Muscle layer of colon (tissue), 2 donors: Measurements from ENCODE around the gene PTPRJ.
"Not testable (repeated sequence)": the region's sequence is repeated elsewhere in the genome, so short reads cannot be mapped to it uniquely, and the experiment has no call there.

Experiments used
- H3K27ac ChIP-seq: one replicate; pipeline ENCODE4 v1.7.0; 2013; ENCODE audit warnings: low read depth, mild to moderate bottlenecking, low read length, moderate library complexity
- H3K27me3 ChIP-seq, 2 donors: one replicate each; pipeline ENCODE4 v1.7.0; 2013; ENCODE audit warnings: low read length in 2 of 2, mild to moderate bottlenecking in 2 of 2; ENCODE audit not compliant: insufficient read depth in 2 of 2, control insufficient read depth in 1 of 2
- H3K36me3 ChIP-seq: one replicate; pipeline ENCODE4 v1.7.0; 2013; ENCODE audit warnings: mild to moderate bottlenecking, low read length; ENCODE audit not compliant: insufficient read depth
- H3K4me1 ChIP-seq: one replicate; pipeline ENCODE4 v1.7.0; 2013; ENCODE audit warnings: mild to moderate bottlenecking, low read length; ENCODE audit not compliant: insufficient read depth
- H3K4me3 ChIP-seq, 2 donors: one replicate each; pipeline ENCODE4 v1.7.0; 2013; ENCODE audit warnings: low read length in 2 of 2, low read depth in 1 of 2, mild to moderate bottlenecking in 1 of 2, moderate library complexity in 1 of 2
- H3K9ac ChIP-seq: one replicate; pipeline ENCODE4 v1.7.0; 2013; ENCODE audit warnings: low read length
- H3K9me3 ChIP-seq: one replicate; pipeline ENCODE4 v1.7.0; 2013; ENCODE audit warnings: mild to moderate bottlenecking, low read length
- donor health status: abdominal sarcoma.
- donor health status: Adenocarcinoma of cecum.

The PTPRJ gene

GRCh38 chr11:47980088-47980906 lies at the start of gene PTPRJ:
Gene PTPRJ (plus strand): TSS chr11:47980559. CDS start chr11:47980913, 354 bp downstream.
- H3K4me1 ChIP-seq: peaks cover 8% of the 10 kb centered on the region

GRCh38 chr11:47932544-47932943 lies 47.8 kb upstream of the PTPRJ start:
- Histone ChIP-seq H3K27me3 (no peaks in the 10 kb centered on the region), H3K4me3 (no peak overlapping the region), H3K9ac (no peak overlapping the region), H3K36me3 (no peaks in the 10 kb centered on the region), H3K9me3 (no peaks in the 10 kb centered on the region), H3K4me1 (no peaks in the 10 kb centered on the region), H3K27ac (no peak overlapping the region)

More at GRCh38 chr11:47980088-47980906, at the start of gene PTPRJ:
- Histone ChIP-seq H3K27ac (peak within 1 kb of the TSS; percentile 45), H3K4me3 (peak within 1 kb of the TSS; percentile 47 to 50), H3K9ac (no peak within 1 kb of the TSS), H3K27me3 (no peaks in the 10 kb centered on the region), H3K36me3 (no peaks in the 10 kb centered on the region), H3K9me3 (no peaks in the 10 kb centered on the region)

GRCh38 chr11:47933797-47934196 lies 46.6 kb upstream of the PTPRJ start:
- H3K36me3 ChIP-seq, H3K4me1 ChIP-seq, H3K9me3 ChIP-seq, H3K4me3 ChIP-seq, H3K27ac ChIP-seq, H3K9ac ChIP-seq, H3K27me3 ChIP-seq: not testable (repeated sequence)

GRCh38 chr11:47938791-47939560 lies 41.4 kb upstream of the PTPRJ start:
- H3K27ac ChIP-seq: no peak overlapping the region
- H3K27me3 ChIP-seq: no peaks in the 10 kb centered on the region
- no peaks in the 10 kb centered on the region for H3K36me3 ChIP-seq
- no peaks in the 10 kb centered on the region for H3K4me1 ChIP-seq
- H3K9me3 ChIP-seq: no peaks in the 10 kb centered on the region
- no peak overlapping the region for H3K4me3 ChIP-seq
- no peak overlapping the region for H3K9ac ChIP-seq

GRCh38 chr11:47940904-47941649 lies 39.3 kb upstream of the PTPRJ start:
- no peaks in the 10 kb centered on the region for H3K36me3 ChIP-seq
- H3K4me1 ChIP-seq: no peaks in the 10 kb centered on the region
- H3K27ac ChIP-seq: no peak overlapping the region
- no peaks in the 10 kb centered on the region for H3K27me3 ChIP-seq
- H3K9ac ChIP-seq: no peak overlapping the region
- no peaks in the 10 kb centered on the region for H3K9me3 ChIP-seq
- no peak overlapping the region for H3K4me3 ChIP-seq

GRCh38 chr11:47941907-47942558 lies 38.3 kb upstream of the PTPRJ start:
- no peak overlapping the region for H3K4me3 ChIP-seq
- no peak overlapping the region for H3K9ac ChIP-seq
- no peak overlapping the region for H3K27ac ChIP-seq
- no peaks in the 10 kb centered on the region for H3K27me3 ChIP-seq
- peaks cover 5% of the 10 kb centered on the region for H3K4me1 ChIP-seq
- no peaks in the 10 kb centered on the region for H3K36me3 ChIP-seq
- no peaks in the 10 kb centered on the region for H3K9me3 ChIP-seq

GRCh38 chr11:47943721-47944586 lies 36.4 kb upstream of the PTPRJ start:
- Histone ChIP-seq H3K4me3 (no peak overlapping the region), H3K27ac (no peak overlapping the region), H3K27me3 (no peaks in the 10 kb centered on the region), H3K4me1 (peaks cover 9% of the 10 kb centered on the region), H3K36me3 (no peaks in the 10 kb centered on the region), H3K9ac (no peak overlapping the region), H3K9me3 (no peaks in the 10 kb centered on the region)

GRCh38 chr11:47944632-47945031 lies 35.7 kb upstream of the PTPRJ start:
- H3K27me3 ChIP-seq: no peaks in the 10 kb centered on the region
- H3K9ac ChIP-seq: no peak overlapping the region
- H3K27ac ChIP-seq: no peak overlapping the region
- H3K36me3 ChIP-seq: no peaks in the 10 kb centered on the region
- no peak overlapping the region for H3K4me3 ChIP-seq
- peaks cover 9% of the 10 kb centered on the region for H3K4me1 ChIP-seq
- no peaks in the 10 kb centered on the region for H3K9me3 ChIP-seq

GRCh38 chr11:47946682-47947559 lies 33.4 kb upstream of the PTPRJ start:
- peaks cover 9% of the 10 kb centered on the region for H3K4me1 ChIP-seq
- no peak overlapping the region for H3K27ac ChIP-seq
- no peak overlapping the region for H3K9ac ChIP-seq
- no peaks in the 10 kb centered on the region for H3K36me3 ChIP-seq
- H3K4me3 ChIP-seq: no peak overlapping the region
- no peaks in the 10 kb centered on the region for H3K27me3 ChIP-seq
- no peaks in the 10 kb centered on the region for H3K9me3 ChIP-seq

GRCh38 chr11:47948137-47948536 lies 32.2 kb upstream of the PTPRJ start:
- Histone ChIP-seq H3K4me1 (peaks cover 9% of the 10 kb centered on the region), H3K36me3 (no peaks in the 10 kb centered on the region), H3K4me3 (no peak overlapping the region), H3K9me3 (no peaks in the 10 kb centered on the region), H3K27ac (no peak overlapping the region), H3K9ac (no peak overlapping the region), H3K27me3 (no peaks in the 10 kb centered on the region)
